GM21390 (cell line): Measurements from ENCODE around the gene FOXL2NB.

Experiments used
- ATAC-seq: cut with Tn5 transposase; IDR thresholded peaks from one replicate; pipeline ENCODE4 v1.9.1; 2021; ENCODE audit not compliant: unreplicated experiment

The FOXL2NB gene

DNA sequence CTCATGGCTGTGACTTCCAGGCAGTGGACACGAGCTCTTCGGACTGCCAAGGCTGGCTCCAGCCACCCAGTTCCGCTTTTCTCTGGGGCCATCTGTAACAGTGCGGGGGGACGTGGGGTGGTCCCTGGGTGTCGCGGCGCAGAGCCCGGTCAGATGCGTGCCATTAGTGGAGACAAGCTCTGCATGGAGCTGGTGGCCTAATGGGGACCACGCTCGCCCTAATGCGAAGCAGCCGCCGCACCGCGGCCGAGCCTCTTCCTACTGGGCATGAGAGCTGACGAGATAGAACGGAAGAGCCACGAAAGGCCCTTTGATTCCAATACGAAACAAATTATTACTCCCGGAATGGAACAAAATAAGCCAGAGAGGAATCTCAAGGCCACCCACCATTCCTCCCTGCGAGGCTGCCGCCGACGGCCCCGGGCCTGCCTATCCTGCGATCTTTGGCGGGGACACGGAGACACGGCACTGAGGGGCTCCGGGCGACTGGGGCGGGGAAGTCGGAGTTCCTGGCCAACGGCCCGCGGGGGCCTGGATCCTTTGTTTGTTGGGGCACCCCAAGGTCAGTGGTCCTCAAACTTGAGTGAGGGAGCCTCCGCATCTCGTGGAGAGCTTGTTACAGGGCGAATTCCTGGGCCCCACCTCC, 18.2 kb upstream of the FOXL2NB start:
- no peak for ATAC-seq

DNA sequence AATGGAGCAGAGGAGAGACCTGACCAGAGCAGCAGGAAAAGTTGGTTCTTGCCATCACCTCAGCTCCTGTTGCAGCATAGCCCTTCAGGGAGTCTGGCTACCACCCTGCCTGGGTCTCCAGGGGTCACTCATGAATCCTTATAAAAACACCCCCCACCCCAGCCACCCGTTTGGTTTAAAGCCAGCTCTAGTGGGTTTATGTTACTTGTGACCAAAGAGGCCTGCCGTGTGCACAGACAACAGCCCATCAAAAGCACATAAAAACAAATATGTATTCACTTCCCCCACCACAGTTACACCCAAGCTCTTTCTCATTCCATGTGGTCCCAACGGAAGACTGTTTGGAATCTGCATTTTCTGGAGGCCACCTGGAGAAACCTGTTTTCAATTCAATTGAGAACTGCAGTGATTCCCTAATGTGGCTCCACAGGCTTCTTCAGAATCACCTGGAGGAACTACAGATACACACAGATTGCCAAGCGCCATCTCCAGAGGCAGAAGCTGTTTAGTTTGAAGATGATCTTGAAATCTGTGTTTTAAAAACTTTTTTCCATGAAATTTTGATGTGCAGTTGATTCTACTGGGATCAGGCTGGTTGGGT, 13.8 kb upstream of the FOXL2NB start:
- no peak for ATAC-seq

- ATAC-seq = no peak
Observed at GRCh38 chr3:138933981-138934691, 12.9 kb upstream of the FOXL2NB start.

DNA sequence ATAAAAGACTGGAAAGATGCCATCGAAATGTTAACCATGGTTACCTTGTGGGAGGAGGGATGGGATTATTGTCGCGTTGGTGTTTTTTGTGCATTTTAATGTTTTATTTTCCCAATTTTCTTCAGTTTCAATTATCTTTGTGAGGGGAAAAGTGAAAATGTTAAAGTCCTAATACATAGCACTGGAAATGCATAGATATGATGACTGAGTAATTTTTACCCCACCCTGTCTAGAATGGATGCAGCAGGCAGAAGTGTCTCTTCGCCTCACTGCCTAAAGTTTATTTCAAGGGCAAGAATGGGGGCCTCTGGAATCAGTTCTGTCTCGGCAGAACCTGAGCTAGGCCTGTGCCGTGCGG, 11.5 kb upstream of the FOXL2NB start:
- ATAC-seq = no peak

GRCh38 chr3:138935863-138936740, 10.9 kb upstream of the FOXL2NB start:
- peak; percentile 92 for ATAC-seq

DNA sequence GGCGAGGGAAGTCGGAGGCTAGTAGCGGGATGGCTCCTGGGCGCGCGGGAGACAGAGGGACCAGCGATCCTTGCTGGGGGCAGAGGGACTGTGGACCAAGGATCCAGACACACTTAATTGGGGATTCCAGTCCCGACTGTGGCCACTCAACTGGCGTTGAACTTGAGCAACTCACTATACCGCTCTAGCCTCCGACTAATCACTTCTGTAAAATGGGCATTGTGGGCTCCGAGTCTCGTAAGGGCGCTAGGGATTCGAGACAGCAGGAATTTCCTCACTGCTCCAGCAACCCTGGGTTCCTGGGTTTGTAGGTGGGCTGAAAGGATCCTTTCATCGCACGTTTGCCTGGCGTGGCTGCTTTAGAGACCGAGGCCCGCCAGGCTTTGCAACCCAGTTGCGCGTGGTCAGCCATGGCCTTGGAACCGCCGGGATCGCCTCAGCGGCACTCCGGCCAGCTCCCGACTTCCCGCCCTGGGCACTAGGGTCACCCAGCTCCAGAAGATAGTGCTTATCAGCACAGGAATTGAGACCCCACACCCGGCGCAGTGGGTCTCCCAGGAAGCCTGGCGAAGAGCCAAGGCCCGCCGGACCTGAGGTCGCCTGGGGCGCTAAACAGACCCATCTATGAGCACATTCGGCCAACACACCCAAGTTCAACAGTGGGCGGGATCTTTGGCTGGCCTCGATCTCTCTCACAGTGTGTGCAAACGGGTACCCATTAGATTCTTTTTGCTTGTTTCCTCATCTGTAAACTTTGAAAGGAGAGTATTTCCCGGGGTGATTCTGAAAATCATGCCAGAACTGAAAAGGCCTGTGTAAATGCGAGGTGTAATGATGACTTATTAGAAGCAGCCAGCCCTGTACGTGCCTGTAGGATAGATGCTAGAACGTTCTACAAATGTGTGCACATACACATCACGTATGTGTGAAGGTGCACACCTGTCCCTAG, 10.0 kb upstream of the FOXL2NB start:
- ATAC-seq = no peak

- ATAC-seq = no peak
Observed at GRCh38 chr3:138937690-138938055, 9.3 kb upstream of the FOXL2NB start.

- no peak for ATAC-seq
Observed at GRCh38 chr3:138938056-138938876, 8.8 kb upstream of the FOXL2NB start.

- no peak for ATAC-seq
Observed at GRCh38 chr3:138938877-138939560, 8.0 kb upstream of the FOXL2NB start.

GRCh38 chr3:138939561-138940241, 7.3 kb upstream of the FOXL2NB start:
- no peak for ATAC-seq

DNA sequence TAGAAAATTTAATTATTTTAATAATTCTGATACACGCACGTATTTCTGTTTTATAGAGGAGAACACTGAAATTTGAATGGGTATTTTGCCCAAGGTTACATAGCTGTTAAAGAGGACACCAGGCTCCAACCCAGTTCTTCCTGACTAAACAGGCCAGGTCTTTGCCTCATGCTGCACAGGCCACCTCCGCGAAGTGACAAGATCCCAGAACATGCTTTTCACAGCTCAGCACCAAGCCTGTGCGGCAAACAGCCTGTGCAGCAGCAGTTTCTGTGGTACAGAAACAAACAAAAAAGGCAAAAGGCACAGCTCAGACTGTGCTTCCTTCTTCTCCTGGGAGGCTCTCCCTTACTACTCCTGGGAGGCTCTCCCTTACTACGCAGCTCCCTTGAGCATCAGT, 6.6 kb upstream of the FOXL2NB start:
- ATAC-seq = no peak

- ATAC-seq = no peak
Observed at GRCh38 chr3:138941259-138941885, 5.6 kb upstream of the FOXL2NB start.

DNA sequence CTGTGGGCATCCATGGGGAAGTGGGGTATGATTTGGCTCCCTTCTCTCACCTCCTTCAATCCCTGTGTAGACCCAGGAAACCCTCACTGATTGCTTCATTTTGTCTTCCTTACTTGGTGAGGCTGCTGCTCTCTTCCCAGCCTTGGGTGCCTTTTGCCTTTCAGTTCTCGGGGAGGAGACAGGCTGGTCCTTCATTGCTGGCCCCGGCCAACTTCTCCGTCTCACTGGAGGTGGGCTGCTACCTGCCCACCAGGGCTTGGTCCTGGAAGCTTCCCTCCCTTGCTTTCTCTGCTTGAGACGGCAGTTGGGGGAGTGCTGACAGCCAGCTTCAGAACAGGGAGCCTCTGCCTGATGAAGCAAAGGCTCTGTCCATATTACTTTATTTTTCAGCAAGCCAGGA, 4.7 kb upstream of the FOXL2NB start:
- ATAC-seq = no peak

- no peak for ATAC-seq
Observed at GRCh38 chr3:138942861-138943623, 4.0 kb upstream of the FOXL2NB start.

DNA sequence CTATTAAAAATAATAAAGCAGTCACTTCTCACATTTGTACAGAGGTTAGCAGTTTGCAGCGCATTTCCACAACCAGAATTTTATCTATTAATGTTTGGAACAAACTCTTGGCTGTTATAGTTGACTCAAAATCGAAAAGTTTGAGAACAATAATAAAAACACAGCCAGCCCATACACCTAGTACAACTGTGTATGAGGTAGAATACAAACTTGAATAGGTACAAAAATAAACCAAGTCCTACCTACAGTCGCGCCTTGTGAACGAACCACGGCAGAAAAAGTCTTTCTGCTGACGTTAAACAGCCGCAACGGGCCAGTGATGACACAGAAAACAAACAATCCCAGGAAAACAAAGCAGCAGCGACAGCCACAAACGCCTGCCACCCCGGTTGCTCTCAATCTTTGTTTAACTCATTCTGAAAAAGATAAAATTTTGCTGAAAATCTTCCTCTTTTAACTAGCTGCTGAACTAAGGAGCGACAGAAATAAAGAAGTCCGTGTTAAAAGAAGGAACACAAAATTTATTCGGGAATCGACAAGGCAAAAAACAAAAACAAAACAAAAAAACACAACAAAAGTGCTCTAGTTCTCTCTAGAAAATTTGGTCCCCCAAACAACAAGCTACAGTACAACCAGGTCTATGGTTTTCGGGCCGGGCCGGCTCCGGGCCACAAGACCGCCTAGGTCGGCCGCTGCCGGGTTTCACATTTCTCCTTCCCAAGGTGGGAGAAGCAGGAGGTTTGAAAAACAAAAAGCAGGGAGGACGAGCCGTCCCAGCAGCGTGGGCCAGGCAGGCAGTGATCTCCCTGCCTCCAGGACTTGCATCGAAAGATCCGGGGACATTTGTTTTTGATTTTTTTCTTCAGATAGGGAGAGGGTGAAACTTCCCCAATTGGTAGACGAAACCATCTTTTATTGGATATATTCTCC, 3.0 kb upstream of the FOXL2NB start:
- ATAC-seq = no peak

DNA sequence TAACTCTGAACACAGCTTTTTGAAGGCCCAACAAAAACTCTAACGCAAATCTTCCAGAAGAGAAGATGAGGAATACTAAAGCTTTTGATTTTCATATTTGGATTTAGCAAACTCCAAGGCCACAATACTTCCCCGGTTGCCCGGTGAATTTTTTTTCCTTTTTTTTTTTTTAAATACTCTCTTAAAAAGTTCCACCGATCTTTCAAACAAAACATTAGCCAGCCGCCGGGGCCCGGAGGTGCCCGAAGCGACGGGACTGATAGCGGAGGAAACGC, 2.4 kb upstream of the FOXL2NB start:
- no peak for ATAC-seq
